IMR-90 (cell line): ENCODE data around the gene SGK2.

Source experiments
- CEBPB ChIP-seq: IDR thresholded peaks from 2 replicates; pipeline ENCODE4 v1.6.1; 2012; ENCODE audit warnings: low read depth, low read length, improper control_type of control experiment
- MXI1 ChIP-seq: IDR thresholded peaks from 2 replicates; pipeline ENCODE4 v1.6.1; 2012; ENCODE audit warnings: low read depth, mild to moderate bottlenecking, low read length, moderate library complexity, borderline replicate concordance
- NFE2L2 ChIP-seq: fragments of 150-350 bp; IDR thresholded peaks from 2 replicates; pipeline ENCODE4 v1.6.1; 2016; ENCODE audit warnings: low read depth, mild to moderate bottlenecking, low read length
- POLR2A ChIP-seq: IDR thresholded peaks from 2 replicates; pipeline ENCODE4 v1.6.1; 2012; ENCODE audit warnings: mild to moderate bottlenecking, low read depth, low read length
- RAD21 ChIP-seq: IDR thresholded peaks from 2 replicates; pipeline ENCODE4 v1.6.1; 2012; ENCODE audit warnings: low read length, improper control_type of control experiment
- RCOR1 ChIP-seq: IDR thresholded peaks from 2 replicates; pipeline ENCODE4 v1.6.1; 2012; ENCODE audit warnings: mild to moderate bottlenecking, low read length, improper control_type of control experiment; ENCODE audit not compliant: insufficient replicate concordance
- RFX5 ChIP-seq: IDR thresholded peaks from 2 replicates; pipeline ENCODE4 v1.8.0; 2012; ENCODE audit warnings: low read depth, mild to moderate bottlenecking, low read length, moderate library complexity
- TF ChIP-seq, protein P1 (sequence below): conservative IDR thresholded peaks from 2 replicates; pipeline ENCODE4 v1.5.1; 2012; ENCODE audit warnings: mild to moderate bottlenecking, low read depth, low read length, improper control_type of control experiment

DNA sequence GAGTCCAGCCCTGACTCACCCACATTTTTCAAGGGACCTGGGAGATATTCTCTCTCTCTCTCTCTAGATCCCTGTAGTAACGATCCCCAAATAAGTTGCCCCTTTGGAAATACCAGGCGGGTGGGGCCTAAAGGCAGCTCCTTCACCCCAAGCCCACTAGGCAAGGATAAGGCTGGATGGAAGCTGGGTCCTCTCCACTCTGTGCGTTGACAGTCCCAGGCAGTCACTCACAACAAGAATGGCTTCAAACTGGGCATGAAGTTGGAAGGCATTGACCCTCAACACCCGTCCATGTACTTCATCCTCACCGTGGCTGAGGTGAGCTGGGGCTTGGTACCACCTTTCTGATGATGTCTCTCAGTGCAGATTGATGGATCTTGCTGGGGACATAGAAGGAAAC, 29.8 kb upstream of the SGK2 start:
- TF ChIP-seq POLR2A (no peak), RFX5 (no peak), CEBPB (no peak), MXI1 (no peak), RCOR1 (no peak), RAD21 (no peak), NFE2L2 (no peak)
- TF ChIP-seq, protein P1, sequence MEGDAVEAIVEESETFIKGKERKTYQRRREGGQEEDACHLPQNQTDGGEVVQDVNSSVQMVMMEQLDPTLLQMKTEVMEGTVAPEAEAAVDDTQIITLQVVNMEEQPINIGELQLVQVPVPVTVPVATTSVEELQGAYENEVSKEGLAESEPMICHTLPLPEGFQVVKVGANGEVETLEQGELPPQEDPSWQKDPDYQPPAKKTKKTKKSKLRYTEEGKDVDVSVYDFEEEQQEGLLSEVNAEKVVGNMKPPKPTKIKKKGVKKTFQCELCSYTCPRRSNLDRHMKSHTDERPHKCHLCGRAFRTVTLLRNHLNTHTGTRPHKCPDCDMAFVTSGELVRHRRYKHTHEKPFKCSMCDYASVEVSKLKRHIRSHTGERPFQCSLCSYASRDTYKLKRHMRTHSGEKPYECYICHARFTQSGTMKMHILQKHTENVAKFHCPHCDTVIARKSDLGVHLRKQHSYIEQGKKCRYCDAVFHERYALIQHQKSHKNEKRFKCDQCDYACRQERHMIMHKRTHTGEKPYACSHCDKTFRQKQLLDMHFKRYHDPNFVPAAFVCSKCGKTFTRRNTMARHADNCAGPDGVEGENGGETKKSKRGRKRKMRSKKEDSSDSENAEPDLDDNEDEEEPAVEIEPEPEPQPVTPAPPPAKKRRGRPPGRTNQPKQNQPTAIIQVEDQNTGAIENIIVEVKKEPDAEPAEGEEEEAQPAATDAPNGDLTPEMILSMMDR: no peak
